MM.1S (cell line): ENCODE results near the gene ARL3.

Experiments
- DNase-seq: peaks from one replicate; pipeline ENCODE4 v3.0.0-alpha.2; 2015
- H2AFZ ChIP-seq: fragments of 300-600 bp; sonication (generic); 2 replicates; pipeline ENCODE4 v1.6.0; 2016; ENCODE audit warnings: antibody characterized with exemption, low read length
- H3F3A ChIP-seq: fragments of 300-600 bp; sonication (generic); 2 replicates; pipeline ENCODE4 v1.6.1; 2016; ENCODE audit warnings: mild to moderate bottlenecking, antibody characterized with exemption, low read length, moderate library complexity, mixed read lengths; ENCODE audit not compliant: insufficient read depth
- H3K27ac ChIP-seq: fragments of 300-600 bp; sonication (generic); 2 replicates; pipeline ENCODE4 v1.5.1; 2016; ENCODE audit warnings: mild to moderate bottlenecking, low read length
- H3K27me3 ChIP-seq: fragments of 300-600 bp; sonication (generic); replicated peaks from 2 replicates; pipeline ENCODE4 v1.6.0; 2016; ENCODE audit warnings: low read length; ENCODE audit not compliant: insufficient read depth
- H3K36me3 ChIP-seq: fragments of 300-600 bp; sonication (generic); replicated peaks from 2 replicates; pipeline ENCODE4 v1.6.1; 2016; ENCODE audit warnings: mild to moderate bottlenecking, low read length, mixed read lengths; ENCODE audit not compliant: insufficient read depth
- H3K4me1 ChIP-seq: fragments of 300-600 bp; sonication (generic); 2 replicates; pipeline ENCODE4 v1.6.1; 2016; ENCODE audit warnings: low read length, mixed read lengths
- H3K4me2 ChIP-seq: fragments of 300-600 bp; sonication (generic); 2 replicates; pipeline ENCODE4 v1.6.0; 2016; ENCODE audit warnings: low read depth, low read length
- H3K4me3 ChIP-seq: fragments of 300-600 bp; sonication (generic); 2 replicates; pipeline ENCODE4 v1.5.1; 2016; ENCODE audit warnings: low read length, mixed read lengths
- H3K79me2 ChIP-seq: fragments of 300-600 bp; sonication (generic); 2 replicates; pipeline ENCODE4 v1.6.1; 2016; ENCODE audit warnings: mixed run types, low read length, mixed read lengths
- H3K9ac ChIP-seq: fragments of 300-600 bp; sonication (generic); 2 replicates; pipeline ENCODE4 v1.6.1; 2016; ENCODE audit warnings: low read length, mixed read lengths
- H3K9me2 ChIP-seq: fragments of 300-600 bp; sonication (generic); replicated peaks from 2 replicates; pipeline ENCODE4 v1.6.1; 2016; ENCODE audit warnings: mild to moderate bottlenecking, low read length, mixed read lengths; ENCODE audit not compliant: insufficient read depth
- H3K9me3 ChIP-seq: fragments of 300-600 bp; sonication (generic); replicated peaks from 2 replicates; pipeline ENCODE4 v1.6.1; 2016; ENCODE audit warnings: mild to moderate bottlenecking, low read length, mixed read lengths; ENCODE audit not compliant: insufficient read depth
- H4K20me1 ChIP-seq: fragments of 300-600 bp; sonication (generic); 2 replicates; pipeline ENCODE4 v1.6.1; 2016; ENCODE audit warnings: mild to moderate bottlenecking, low read length, moderate library complexity, mixed read lengths; ENCODE audit not compliant: insufficient read depth
- EZH2 ChIP-seq: fragments of 300-600 bp; sonication (generic); optimal IDR thresholded peaks from 2 replicates; pipeline ENCODE3; 2017; ENCODE audit warnings: low read depth, mild to moderate bottlenecking, antibody characterized with exemption, low read length, mixed read lengths
- EZH2phosphoT487 ChIP-seq: fragments of 300-600 bp; sonication (generic); IDR thresholded peaks from 2 replicates; pipeline ENCODE4 v1.6.1; 2018; ENCODE audit warnings: antibody characterized with exemption, low read length
- TF ChIP-seq, protein P1 (sequence below): fragments of 300-600 bp; sonication (generic); IDR thresholded peaks from 2 replicates; pipeline ENCODE4 v1.5.1; 2016; ENCODE audit warnings: antibody characterized with exemption, low read length, mixed read lengths

Gene ARL3

DNA sequence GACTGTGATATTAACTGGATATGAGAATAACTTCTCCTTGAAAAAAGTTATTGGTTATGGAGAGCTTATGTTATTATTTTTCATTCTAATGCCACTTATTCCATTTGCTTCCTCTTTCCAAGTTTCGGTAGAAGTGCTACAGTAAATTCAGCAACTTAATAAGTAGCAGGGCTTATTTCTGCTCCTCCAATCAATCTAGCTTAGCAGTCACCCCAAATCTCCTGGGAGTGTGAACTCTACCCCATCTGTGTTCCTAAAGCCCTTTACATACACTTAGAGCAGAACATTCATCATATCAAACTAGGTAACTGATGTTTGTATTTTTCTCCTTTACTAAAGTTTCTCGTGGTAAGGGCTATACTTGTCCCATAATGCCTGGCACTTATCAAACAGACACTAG lies 8.7 kb downstream of the ARL3 start:
- Histone ChIP-seq H3K4me1 (no peaks in the 10 kb centered on the region), H3K27ac (no peak overlapping the region), H3K4me2 (no peak overlapping the region)

DNA sequence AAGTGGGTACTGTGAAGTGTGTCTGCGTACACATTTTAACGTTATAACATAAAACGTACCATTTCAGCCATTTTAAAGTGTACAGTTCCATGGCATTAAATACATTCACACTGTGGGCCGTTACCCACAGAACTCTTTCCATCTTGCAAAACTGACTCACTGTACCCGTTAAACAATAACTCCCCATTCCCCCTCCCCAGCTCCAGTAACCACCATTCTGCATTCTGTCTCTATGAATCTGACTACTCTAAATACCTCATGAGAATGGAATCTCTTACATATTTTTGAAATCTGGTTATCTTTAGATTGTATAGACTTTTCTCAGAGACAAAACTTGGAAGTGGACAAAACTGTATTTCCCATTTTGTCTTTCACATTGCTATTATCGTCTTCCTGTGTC lies 9.3 kb downstream of the ARL3 start:
- H3F3A ChIP-seq = no peaks in the 10 kb centered on the region; the same call in 1 of the 2 replicates
- H3K79me2 ChIP-seq = peaks cover 50% of the 10 kb centered on the region
- TF ChIP-seq, protein P1, sequence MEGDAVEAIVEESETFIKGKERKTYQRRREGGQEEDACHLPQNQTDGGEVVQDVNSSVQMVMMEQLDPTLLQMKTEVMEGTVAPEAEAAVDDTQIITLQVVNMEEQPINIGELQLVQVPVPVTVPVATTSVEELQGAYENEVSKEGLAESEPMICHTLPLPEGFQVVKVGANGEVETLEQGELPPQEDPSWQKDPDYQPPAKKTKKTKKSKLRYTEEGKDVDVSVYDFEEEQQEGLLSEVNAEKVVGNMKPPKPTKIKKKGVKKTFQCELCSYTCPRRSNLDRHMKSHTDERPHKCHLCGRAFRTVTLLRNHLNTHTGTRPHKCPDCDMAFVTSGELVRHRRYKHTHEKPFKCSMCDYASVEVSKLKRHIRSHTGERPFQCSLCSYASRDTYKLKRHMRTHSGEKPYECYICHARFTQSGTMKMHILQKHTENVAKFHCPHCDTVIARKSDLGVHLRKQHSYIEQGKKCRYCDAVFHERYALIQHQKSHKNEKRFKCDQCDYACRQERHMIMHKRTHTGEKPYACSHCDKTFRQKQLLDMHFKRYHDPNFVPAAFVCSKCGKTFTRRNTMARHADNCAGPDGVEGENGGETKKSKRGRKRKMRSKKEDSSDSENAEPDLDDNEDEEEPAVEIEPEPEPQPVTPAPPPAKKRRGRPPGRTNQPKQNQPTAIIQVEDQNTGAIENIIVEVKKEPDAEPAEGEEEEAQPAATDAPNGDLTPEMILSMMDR = no peak
- TF ChIP-seq EZH2 (no peak), EZH2phosphoT487 (no peak)
- no peak overlapping the region for H3K4me2 ChIP-seq
- no peaks in the 10 kb centered on the region for H3K9me2 ChIP-seq
- H2AFZ ChIP-seq = no peak overlapping the region
- no peaks in the 10 kb centered on the region for H3K9me3 ChIP-seq
- H3K9ac ChIP-seq = no peak overlapping the region
- H4K20me1 ChIP-seq = no peaks in the 10 kb centered on the region
- DNase-seq = no peak
- H3K4me1 ChIP-seq = no peaks in the 10 kb centered on the region
- no peaks in the 10 kb centered on the region for H3K27me3 ChIP-seq
- H3K36me3 ChIP-seq = no peaks in the 10 kb centered on the region
- no peak overlapping the region for H3K4me3 ChIP-seq
- H3K27ac ChIP-seq = no peak overlapping the region

More for the DNA sequence above, 8.7 kb downstream of the ARL3 start:
- Histone ChIP-seq H3K4me3 (no peak overlapping the region), H2AFZ (no peak overlapping the region), H3K9me3 (no peaks in the 10 kb centered on the region), H3K79me2 (peaks cover 56% of the 10 kb centered on the region), H3K9me2 (no peaks in the 10 kb centered on the region), H3K36me3 (no peaks in the 10 kb centered on the region), H3F3A (no peaks in the 10 kb centered on the region; the same call in 1 of the 2 replicates), H3K27me3 (no peaks in the 10 kb centered on the region), H4K20me1 (no peaks in the 10 kb centered on the region), H3K9ac (no peak overlapping the region)
- TF ChIP-seq EZH2phosphoT487 (no peak), EZH2 (no peak)
- TF ChIP-seq, protein P1 = no peak
- no peak for DNase-seq

DNA sequence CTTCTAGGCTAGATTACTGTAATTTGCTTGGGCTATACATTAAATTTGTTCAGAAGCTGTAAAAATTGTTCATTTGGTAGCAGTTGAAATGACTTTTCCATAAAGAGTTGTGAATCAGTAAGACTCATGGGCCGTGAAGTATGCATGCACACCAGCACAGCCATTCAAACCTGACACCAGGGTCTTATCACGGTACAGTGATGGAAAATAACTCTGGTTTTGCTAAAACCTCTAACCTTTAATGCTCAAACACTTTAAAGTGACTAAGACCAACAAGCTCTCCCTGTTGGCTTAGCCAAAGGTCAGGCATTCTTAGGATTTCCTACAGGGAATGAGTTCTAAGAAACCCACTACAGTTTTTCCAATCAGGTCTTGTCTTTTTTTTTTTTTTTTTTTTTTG lies 11.5 kb downstream of the ARL3 start:
- H2AFZ ChIP-seq = no peak overlapping the region
- peaks cover 31% of the 10 kb centered on the region for H3K79me2 ChIP-seq
- H3K36me3 ChIP-seq = no peaks in the 10 kb centered on the region
- no peak overlapping the region for H3K27ac ChIP-seq
- TF ChIP-seq, protein P1 = no peak
- no peak for TF ChIP-seq EZH2phosphoT487
- TF ChIP-seq EZH2 = no peak
- H3K27me3 ChIP-seq = no peaks in the 10 kb centered on the region
- no peaks in the 10 kb centered on the region; the same call in 1 of the 2 replicates for H3F3A ChIP-seq
- H3K4me3 ChIP-seq = no peak overlapping the region
- H3K4me2 ChIP-seq = no peak overlapping the region
- DNase-seq = no peak
- H3K4me1 ChIP-seq = no peaks in the 10 kb centered on the region
- H4K20me1 ChIP-seq = no peaks in the 10 kb centered on the region
- no peaks in the 10 kb centered on the region for H3K9me2 ChIP-seq
- no peak overlapping the region for H3K9ac ChIP-seq
- H3K9me3 ChIP-seq = no peaks in the 10 kb centered on the region
